ACHN (cell line): ENCODE data around the gene RBM26.
"Not testable (repeated sequence)": the region's sequence is repeated elsewhere in the genome, so short reads cannot be mapped to it uniquely, and the experiment has no call there.

Experiments used
- DNase-seq: peaks from one replicate; pipeline ENCODE4 v3.0.0-alpha.2; 2015
- in situ Hi-C: cut with HindIII; loops from 2 replicates; pipeline ENCODE4 v1.10.0; 2017; ENCODE audit warnings: low sequenced_read_pairs, low pct_ligation_motif_present, low pct_unique_long_range_greater_than_20kb

RBM26 gene

GRCh38 chr13:79354285-79354684, 51.8 kb downstream of the RBM26 start:
- in situ Hi-C loops = no loop called here
- DNase-seq = no peak

DNA sequence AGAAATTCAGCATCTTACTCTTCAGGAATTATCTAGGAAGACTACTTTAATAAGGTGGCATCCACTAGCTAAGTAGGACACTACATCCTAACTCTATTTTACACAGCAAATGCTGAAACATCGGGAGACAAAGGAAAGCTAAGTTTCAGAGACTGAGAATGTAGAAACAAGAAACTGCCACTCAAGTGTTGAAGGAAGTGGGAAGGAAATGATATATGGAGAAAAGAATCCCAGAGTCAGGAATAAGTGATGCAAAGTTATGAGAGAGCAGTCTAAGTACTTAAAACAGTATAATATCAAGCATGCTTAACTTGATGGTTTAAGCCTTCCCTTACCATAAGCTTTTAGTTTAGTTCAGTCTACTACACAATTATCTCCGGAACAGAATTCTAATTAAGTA, 52.4 kb downstream of the RBM26 start:
- DNase-seq = no peak
- in situ Hi-C loops = no loop called here

DNA sequence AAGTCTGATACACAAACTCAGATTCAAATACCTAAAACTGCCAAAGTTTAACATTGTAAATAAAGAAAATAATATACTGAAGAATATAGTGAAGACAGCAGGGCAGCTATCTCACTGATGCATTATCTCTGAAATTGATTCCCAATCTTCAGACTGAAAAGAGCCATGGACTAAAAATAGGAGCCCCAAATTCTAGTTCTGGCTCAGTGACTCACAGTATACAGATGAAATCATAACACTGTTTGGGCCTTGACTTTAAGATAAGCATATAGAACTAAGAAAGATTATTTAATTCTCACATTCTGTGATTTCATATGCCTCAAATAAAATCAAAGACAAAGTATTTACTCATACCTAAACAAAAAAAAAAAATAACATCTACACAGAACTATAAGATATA, 53.9 kb downstream of the RBM26 start:
- no peak for DNase-seq
- in situ Hi-C loops = no loop called here

- in situ Hi-C loops, DNase-seq: not testable (repeated sequence)
These were observed 56.4 kb downstream of the RBM26 start for GRCh38 chr13:79349608-79350007.

- DNase-seq = no peak
- in situ Hi-C loops = no loop called here
These were observed 57.0 kb downstream of the RBM26 start for GRCh38 chr13:79349011-79349410.

DNA sequence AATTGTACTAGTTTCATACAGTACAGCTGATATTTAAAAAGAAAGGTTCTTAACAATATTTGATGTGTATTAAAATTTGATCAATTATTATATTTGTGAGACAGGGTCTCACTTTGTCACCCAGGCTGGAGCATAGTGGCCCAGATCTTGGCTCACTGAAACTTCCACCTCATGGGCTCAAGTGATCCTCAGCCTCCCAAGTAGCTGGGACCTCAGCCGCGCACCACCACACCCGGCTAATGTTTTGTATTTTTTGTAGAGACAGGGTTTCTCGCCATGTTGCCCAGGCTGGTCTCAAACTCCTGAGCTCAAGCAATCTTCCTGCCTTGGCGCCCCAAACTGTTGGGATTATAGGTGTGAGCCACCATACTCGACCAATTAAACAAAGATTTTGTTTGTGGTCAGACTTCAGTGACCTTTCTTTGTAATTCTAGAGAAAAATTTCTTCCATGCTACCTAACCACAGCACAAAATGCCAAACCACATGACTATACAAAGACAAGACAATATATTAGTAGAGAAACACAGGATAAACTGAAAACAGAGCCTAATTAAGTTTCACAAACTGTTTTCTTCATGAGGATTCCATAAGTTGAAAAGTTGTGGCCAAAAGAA, 59.6 kb downstream of the RBM26 start:
- in situ Hi-C loops = no loop called here

GRCh38 chr13:79341202-79341601, 64.9 kb downstream of the RBM26 start:
- DNase-seq = no peak
- in situ Hi-C loops = no loop called here

More for the DNA sequence above, 59.6 kb downstream of the RBM26 start:
- no peak for DNase-seq

GRCh38 chr13:79340490-79340889, 65.6 kb downstream of the RBM26 start:
- in situ Hi-C loops = no loop called here
- DNase-seq = no peak

- DNase-seq = no peak
- in situ Hi-C loops = no loop called here
These were observed 67.7 kb downstream of the RBM26 start for GRCh38 chr13:79338343-79338742.

GRCh38 chr13:79336966-79337365, 69.1 kb downstream of the RBM26 start:
- no peak for DNase-seq
- in situ Hi-C loops = no loop called here

DNA sequence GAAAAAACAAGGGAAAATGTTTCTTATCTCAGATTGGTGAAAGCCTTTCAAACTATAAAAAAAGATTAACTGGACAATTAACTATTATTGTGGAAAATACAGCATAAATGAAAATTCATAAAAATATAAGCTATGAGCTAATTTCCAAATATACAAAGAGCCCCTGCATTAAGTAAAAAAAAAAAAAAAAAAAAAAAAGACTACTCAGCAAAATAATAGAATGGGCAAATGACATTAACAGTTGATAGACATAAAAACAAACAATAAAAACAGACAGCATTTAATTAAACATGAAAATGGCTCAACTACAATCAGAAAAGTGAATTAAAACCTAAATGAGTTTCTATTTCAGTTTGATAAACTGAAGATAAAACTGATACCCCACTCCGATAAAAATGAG, 77.5 kb downstream of the RBM26 start:
- DNase-seq = no peak
- in situ Hi-C loops = no loop called here

DNA sequence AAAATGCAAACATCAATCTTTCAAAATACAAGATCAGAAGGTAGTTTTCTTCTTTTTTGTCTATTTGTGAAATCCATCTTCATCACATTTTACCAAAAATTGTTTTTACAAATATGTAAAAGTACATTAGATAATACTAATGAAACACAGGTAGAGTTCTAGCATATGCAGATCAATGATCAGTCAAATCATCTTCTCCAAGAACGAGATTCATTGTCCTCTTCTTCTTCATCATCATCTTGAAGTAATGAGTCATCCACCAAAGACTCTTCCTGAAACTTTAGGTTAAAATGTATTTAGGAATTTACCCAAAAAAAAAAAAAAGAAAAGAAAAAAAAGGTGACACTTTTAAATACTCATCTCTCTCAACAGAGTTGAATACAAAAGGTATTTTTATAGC, 85.6 kb downstream of the RBM26 start:
- in situ Hi-C loops = no loop called here
- DNase-seq = no peak

- DNase-seq = no peak
- in situ Hi-C loops = no loop called here
These were observed 87.4 kb downstream of the RBM26 start for GRCh38 chr13:79318664-79319063.

- no peak for DNase-seq
- in situ Hi-C loops = no loop called here
These were observed 88.2 kb downstream of the RBM26 start for GRCh38 chr13:79317856-79318255.

DNA sequence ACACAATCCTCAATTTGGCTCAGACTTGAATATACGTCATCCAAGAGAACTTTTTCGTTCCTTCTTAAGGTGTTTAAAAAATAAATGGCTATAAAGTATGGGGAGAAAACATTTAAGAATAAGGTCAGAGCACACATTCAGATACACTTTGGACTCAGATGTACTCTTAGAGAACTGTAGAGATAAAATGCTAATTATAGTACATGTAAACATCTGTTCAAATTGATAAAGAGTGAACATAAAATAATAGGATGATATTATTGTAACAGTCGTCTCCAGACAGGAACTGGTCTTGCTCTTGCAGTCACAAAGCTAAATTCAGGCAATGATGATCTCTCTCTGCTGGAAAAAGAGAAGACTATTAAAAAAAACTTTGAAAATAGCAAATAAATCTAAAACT, 91.4 kb downstream of the RBM26 start:
- in situ Hi-C loops = no loop called here
- no peak for DNase-seq

GRCh38 chr13:79312340-79312855, 93.7 kb downstream of the RBM26 start:
- in situ Hi-C loops = no loop called here
- DNase-seq = no peak

DNA sequence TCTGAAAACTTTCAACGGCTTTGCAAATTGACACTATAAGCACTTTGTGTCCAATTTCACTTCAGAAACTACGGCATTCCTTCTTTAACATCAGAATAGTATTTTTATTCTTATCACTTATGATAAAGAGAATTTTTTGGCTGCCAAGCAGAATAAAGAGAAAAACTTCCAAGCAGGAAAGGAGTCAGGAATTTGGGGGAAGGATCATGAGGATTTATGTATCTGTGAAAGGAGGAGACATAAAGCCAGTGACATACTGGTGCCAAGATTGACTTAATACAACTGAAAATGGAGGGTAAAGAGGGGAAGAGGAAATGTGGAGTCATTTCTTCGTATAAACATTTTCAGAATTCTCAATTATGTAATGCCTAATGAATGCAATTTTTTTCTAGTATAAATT, 94.7 kb downstream of the RBM26 start:
- DNase-seq = no peak
- in situ Hi-C loops = no loop called here

- in situ Hi-C loops = no loop called here
- DNase-seq = no peak
These were observed 96.4 kb downstream of the RBM26 start for GRCh38 chr13:79309690-79310089.

DNA sequence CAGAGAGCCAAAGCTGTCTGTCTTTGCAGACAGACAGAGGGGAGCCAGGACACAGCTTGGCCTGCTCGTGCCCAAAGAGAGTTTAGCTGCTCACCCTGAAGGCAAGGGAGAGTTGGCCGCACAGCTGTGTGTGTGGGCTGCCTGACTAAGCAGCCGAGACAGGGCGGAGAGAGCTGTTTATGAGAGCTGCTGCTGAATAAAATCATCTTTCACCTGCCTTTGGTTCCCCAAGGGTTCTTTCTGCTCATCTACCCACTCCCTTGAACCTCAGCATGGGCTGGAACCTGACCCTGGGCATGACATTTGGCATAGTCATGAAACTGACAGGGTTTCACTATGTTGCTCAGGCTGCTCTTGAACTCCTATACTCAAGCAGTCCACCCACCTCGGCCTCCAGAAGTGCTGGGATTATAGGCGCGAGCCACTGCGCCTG, 98.2 kb downstream of the RBM26 start:
- in situ Hi-C loops = no loop called here
- no peak for DNase-seq

GRCh38 chr13:79307433-79307861, 98.6 kb downstream of the RBM26 start:
- no peak for DNase-seq
- in situ Hi-C loops = no loop called here

DNA sequence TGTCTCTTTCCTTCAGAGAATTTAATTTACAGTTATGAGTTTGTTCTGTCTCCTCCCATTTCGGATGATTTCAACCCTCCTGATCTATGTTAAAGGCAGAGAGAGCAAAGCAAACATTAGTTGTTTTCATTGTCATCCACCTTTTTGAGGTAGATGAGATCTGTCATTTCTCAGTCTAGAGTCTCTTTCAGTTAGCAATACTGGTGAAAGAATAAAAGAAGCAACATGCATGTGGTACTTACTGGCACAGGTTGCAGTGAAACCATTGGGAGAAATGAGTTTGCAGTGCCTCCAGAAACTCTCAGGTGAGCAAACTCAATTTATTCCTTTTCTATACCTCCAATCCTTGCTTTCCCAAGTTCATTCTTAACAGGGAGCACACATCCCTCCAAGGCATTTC, 99.4 kb downstream of the RBM26 start:
- in situ Hi-C loops = no loop called here
- DNase-seq = no peak
